ENCODE results near the gene CEND1.
A peak's percentile ranks its signal among the peaks of the same experiment; 100 is the strongest.
"Not testable (repeated sequence)": the region's sequence is repeated elsewhere in the genome, so short reads cannot be mapped to it uniquely, and the experiment has no call there.

The CEND1 gene

DNA sequence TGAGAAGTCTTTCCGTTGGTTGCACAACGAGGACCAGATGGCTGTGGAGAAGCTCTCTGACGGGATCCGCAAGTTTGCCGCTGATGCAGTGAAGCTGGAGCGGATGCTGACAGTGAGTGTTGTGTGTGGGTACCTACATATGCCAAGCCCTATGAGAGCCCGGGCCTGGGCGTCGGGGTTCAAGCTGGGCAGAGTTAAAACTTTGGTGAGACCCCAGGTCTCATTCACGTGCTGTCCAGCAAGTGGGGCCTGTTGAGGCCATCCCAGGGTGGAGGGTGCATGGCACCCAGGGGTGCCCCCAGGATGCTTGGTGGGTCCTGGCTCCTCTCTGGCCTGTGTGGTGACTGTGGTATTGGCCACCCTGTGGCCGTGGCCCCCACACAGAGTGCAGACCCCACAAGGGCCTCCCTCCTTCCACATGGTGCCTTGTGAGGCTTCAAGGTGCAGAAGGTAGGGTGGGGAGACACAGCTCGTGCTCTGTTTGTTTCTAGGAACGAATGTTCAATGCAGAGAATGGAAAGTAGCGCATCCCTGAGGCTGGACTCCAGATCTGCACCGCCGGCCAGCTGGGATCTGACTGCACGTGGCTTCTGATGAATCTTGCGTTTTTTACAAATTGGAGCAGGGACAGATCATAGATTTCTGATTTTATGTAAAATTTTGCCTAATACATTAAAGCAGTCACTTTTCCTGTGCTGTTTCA is 25.4 kb downstream of the CEND1 start:
- DNase-seq (ENCODE audit: low read depth in 2 of 2) = no peak

DNA sequence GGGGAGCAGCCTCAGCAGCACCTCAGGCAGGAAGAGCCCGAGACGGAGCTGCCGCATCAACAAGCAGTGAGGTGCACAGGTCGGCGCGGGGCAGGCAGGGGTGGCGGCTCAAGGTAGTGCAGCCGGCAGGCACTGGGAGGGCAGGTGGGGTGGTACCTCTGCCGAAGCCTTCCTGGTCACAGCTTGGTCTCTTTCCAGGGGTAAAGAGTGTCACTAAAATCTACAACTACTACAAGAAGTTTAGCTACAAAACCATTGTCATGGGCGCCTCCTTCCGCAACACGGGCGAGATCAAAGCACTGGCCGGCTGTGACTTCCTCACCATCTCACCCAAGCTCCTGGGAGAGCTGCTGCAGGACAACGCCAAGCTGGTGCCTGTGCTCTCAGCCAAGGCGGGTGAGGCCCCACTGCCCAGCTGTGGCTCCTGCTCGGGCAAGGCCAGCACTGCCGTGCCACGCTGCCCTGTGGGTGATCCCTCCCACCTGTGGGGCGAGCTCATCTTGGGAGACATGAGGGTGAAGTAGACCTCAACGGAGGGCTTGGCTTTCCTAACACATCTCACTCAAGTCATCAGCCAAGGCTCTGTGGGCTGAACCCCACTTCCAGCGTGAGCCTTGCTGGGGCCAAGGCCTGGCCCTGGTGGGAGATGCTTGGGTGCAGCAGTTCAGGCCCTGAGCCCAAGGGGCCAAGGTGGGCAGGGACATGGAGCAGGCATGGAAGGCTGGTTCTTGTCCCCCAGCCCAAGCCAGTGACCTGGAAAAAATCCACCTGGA is 26.2 kb downstream of the CEND1 start:
- no peak for DNase-seq (ENCODE audit: low read depth in 2 of 2)

DNA sequence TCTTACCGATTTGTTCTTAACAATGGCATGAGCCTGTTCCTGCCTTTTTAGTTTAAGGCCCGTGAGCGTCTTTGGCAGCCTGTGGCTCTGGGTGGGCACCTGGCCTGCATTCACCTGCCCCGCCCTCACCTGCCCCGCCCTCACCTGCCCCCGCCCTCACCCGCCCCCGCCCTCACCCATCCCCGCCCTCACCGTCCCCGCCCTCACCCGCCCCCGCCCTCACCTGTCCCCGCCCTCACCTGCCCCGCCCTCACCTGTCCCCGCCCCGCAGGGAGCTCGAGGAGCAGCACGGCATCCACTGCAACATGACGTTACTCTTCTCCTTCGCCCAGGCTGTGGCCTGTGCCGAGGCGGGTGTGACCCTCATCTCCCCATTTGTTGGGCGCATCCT is 26.8 kb downstream of the CEND1 start:
- DNase-seq (ENCODE audit: low read depth in 2 of 2) = no peak

DNA sequence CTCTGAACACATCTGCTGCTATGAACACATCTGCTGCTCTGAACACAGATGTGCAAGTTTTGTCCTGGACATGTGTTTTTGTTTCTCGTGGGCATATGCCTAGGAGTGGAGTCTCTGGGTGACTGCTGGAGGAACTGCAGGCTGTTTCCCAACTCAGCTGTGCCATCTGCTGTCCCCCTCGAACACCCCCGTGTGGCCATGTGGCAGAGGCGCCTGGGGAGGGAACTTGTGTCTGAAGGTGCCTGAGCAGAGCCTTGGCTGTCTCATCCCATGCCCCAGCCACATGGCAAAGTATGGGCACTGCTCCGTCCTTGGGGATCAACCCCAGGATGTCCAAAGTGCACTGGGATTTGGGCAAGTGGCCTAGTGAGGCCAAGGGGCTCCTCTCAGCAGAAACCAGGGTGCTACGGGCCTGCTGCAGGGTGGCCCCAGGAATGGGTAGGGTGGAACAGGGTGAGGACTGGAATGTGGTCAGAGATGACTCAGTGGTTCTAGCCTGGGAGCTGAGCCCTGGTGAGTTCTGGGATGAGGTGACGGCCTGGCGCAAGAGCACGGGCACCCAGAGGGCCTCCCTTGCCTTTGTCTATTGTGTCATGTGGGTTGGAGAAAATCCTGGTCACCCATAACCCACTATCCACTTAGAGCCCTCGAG is 27.3 kb downstream of the CEND1 start:
- DNase-seq (ENCODE audit: low read depth in 2 of 2) = no peak

DNA sequence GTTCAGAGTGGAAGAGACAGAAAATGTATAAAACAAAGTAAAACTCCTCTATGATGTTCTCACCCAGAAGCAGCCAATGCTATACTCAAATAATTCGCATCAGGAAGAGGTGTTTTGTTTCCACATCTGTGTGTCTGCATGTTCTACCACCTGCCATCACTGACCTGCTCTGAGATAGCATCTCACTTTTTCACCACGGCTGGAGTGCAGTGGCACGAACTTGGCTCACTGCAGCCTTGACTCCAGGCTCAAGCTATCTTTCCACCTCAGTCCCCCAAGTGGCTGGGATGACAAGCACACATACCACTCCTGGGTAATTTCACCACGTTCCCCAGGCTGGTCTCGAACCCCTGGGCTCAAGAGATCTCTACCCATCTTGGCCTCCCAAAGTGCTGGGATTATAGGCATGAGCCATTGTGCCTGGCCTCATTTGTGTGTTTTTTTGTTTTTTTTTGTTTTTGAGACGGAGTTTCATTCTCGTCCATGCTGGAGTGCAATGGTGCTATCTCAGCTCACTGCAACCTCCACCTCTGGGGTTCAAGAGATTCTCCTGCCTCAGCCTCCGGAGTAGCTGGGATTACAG is 28.3 kb downstream of the CEND1 start:
- no peak for DNase-seq (ENCODE audit: low read depth in 2 of 2)

DNA sequence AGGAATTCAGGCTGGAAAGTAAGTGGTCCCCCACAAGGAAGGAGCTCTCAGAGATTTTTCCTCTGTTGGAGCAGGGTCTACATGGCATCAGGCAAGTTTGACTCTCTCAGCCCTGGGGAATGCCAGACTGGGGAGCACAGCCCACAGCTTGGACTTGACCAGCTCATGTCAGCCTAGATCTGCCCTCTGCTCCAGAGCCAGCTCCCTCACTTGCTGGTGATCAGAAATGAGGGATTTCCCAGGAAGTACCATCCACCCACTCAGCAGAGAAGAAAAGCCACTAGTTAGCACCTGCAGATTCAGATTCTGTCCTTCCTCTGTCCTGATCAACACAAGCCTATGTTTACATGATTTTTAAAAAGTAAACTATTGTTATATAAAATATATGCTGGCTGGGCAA is 29.7 kb downstream of the CEND1 start:
- DNase-seq (ENCODE audit: low read depth in 2 of 2) = no peak

DNA sequence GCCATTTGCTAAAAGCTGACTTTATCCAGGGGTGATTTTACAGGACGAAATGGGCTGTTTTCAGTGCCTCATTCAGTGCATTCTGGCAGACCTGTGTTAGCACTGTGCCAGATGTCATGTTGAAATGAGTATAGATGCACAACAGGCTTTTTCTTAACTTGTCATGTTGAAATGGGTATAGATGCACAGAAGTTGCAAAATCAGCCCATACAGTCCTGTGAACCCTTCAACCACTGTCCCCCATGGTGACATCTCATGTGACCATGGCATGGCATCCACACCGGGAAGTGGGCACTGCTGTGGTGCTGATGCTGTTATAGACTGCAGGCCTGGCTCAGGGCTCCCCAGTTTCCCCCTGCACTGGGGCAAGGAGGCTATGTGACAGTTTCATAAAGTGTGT is 40.2 kb downstream of the CEND1 start:
- no peak for DNase-seq (ENCODE audit: low read depth in 2 of 2)

DNA sequence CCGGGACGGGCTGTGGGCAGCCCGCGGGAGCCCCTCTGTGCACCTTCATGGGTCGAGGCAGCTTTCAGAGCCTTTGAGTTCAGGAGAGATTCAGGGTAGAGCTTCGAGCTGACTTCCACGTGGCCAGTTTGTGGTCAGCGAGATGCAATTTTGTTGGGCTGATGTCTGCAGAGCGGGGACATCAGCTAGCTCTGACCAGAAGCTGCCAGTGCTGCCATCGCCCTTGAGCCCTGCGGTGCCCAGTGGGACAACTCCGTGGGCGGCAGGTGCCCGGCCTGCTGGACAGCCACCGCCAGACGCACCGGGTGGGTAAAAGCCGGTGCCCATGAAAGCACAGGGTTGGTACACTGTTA is 41.9 kb downstream of the CEND1 start:
- no peak for DNase-seq (ENCODE audit: low read depth in 2 of 2)

DNA sequence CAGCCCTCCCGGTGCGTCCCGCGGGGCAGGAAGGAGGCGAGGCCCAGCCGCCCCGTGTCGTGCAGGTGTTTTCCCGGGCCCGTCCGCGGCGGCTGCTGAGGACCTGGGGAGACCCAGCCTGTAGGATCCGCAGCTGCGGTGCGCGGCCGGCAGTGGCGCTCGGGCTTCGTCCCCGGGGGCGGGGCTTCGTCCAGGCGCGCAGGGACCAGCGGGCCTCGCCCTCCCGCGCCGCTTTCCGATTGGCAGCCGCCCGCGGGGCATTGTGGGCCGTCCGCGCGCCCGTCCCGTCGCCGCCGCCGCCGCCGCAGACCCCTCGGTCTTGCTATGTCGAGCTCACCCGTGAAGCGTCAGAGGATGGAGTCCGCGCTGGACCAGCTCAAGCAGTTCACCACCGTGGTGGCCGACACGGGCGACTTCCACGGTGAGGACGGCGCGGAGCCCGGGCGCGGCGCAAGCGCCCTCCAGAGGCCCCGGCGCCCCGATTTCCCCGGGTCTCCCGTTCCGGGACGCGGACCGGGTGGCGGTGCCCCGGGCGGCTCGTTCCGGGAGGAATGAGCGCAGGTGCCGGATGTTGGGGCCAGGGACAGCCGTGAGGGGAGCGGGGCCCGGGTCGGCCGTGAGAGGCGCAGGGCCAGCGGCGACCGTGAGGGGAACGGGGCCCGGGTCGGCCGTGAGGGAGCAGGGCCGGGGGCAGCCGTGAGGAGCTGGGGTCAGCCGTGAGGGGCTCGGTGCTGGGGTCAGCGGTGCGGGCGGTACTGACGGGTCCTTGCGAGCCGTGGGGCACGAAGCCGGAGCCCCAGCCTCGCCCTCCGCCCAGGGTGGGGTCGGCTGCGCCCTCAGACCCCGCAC is 42.5 kb downstream of the CEND1 start, which contains the start of gene TALDO1:
TSS of gene TALDO1 (plus strand) at position 307 of the 849 bp plus-strand sequence. CDS start at position 325, 18 bp downstream.
- peak; percentile 72 to 86 for DNase-seq (ENCODE audit: low read depth in 2 of 2)

DNA sequence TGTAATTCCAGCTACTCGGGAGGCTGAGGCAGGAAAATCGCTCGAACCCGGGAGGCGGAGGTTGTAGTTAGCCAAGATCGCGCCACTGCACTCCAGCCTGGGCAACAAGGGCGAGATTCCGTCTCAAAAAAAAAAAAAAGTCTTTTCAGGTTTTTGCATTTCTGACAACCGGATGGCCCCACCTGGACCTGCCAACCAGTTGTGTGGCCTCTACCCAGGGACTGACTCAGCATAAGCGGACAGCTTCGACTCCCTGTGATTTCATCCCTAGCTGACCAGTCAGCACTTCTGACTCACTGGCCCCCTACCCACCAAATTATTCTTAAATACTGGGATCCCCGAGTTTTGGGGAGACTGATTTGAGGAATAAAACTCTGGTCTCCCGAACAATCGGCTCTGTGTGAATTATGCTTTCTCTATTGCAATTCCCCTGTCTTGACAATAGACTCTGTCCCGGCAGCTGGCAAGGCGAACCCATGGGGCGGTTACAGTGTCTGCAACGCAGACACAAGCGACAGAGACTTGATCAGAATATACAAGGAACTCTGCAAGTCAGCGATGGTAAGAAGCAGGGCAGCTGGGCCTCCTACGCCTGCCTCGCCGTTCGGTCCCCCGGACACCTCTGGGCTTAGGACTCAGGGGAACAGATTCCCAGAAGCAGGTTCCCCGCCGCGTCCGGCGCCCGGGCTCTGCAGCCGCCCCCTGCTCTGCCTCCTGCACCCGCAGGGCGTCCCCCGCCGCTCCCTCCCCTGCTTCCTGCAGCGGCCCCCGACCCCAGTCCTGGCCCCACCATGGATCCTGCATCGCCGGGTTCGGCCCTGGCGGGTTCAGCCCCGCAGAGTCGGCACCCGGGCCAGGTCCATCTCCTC is 43.4 kb downstream of the CEND1 start:
- no peak for DNase-seq (ENCODE audit: low read depth in 2 of 2)

DNA sequence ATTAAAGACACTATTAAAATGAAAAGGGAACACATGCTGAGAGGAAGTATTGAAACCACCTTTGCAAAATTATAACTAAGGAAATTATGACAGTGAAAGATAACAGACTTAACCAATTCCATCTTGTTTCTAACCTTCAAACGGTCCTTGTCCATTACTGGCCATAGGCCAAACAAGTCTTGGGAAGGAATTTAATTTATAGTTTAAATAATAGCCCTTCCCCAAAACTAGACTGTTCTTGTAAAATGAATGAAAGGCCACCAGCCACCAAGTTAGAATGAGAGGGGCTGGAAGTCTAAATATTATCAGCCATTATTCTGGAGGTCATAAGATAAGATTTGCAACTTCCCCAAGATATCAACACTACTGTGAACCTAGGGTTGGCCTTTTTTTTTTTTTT is 44.5 kb downstream of the CEND1 start:
- DNase-seq (ENCODE audit: low read depth in 2 of 2) = no peak

DNA sequence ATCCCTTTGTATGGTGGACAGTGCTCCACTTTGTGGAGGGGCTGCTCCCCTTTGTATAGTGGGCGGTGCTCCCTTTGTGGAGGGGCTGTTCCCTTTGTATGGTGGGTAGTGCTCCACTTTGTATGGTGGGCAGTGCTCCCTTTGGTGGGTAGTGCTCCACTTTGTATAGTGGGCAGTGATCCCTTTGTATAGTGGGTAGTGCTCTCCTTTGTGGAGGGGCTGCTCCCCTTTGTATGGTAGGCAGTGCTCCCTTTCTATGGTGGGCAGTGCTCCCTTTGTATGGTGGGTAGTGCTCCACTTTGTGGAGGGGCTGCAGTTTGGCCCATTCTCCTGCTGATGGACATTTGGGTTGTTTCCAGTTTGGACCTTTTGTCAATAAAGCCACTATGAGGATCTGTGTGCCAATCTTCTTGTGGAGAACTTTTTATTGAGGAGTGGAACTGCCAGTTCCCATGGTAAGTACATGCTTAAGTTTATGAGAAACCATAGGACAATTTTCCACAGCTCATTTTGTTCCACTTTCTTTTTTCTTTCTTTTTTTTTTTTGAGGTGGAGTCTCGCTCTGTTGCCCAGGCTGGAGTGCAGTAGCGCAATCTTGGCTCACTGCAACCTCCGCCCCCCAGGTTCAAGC is 47.2 kb downstream of the CEND1 start:
- no peak for DNase-seq (ENCODE audit: low read depth in 2 of 2)

DNA sequence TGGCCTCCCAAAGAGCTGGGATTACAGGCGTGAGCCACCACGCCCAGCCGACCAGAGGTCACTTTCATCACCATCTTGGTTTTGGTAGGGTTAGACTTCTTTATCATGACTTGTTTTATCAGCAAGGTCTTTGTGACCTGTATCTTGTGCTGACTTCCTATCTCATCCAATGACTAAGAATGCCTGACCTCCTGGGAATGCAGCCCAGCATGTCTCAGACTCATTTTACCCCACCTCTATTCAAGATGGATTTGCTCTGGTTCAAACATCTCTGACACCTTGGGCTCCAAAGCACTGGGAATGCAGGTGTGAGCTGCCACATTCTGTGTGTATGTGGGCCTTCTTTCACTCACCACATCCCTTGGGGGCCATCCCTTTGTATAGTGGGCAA is 47.7 kb downstream of the CEND1 start:
- DNase-seq (ENCODE audit: low read depth in 2 of 2) = no peak

DNA sequence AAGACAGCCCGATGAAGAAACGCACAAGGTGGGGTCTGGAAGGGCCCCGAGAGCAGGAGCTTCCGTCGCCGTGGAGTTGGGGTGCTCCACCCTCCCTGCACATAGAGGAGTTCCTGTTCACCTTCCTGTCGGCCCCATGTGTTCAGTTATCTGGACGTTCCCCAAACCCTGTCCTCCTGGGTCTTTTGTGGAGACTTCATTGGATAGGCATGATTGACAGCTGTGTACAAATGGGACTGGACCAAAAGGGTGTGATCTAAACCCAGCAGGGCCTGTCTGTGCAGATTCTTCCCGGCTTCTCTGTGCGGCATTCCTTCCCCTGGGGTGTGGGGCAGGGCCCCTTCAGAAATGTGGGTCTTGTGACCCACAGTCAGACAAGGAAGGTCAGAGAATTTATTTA is 52.0 kb downstream of the CEND1 start:
- DNase-seq (ENCODE audit: low read depth in 2 of 2) = not testable (repeated sequence)

DNA sequence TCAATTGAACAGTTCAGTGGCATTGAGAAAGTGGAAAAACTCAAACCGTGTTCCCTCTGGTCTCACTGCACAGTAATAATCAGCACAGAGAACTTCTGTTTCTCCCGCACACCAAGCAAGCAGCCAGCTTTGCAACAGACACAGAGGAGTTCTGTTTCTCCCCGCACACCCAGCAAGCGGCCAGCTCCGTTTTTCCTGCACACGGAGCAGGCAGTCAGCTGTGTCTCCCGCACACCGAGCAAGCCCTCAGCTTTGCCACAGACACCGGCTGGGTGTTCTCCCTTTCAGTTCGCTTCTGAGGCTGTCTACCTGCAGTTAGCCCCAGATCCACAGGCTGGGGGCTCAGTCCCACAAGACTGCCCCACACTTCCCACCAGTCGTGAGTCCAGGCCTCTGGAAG is 52.5 kb downstream of the CEND1 start:
- no peak for DNase-seq (ENCODE audit: low read depth in 2 of 2)
